K562 (cell line): ENCODE measurements around the gene CENPA. TPM values are rescaled to one million over a fixed set of nuclear protein-coding genes. Genes with fewer than 3 reads are reported as not detected.

Source experiments
- BRCA1 ChIP-seq, 2 experiments: fragments of 450-650 bp in 1 of 2; sonication (generic) in 1 of 2; formaldehyde crosslinking in 1 of 2; IDR thresholded peaks; 2 replicates each; pipeline versions ENCODE4 v1.5.0 to v1.6.1; 2017 to 2020; ENCODE audit warnings: mild to moderate bottlenecking in 1 of 2, missing genetic modification reagents in 1 of 2
- C11orf30 ChIP-seq: fragments of 450-650 bp; IDR thresholded peaks from 2 replicates; pipeline ENCODE4 v1.6.1; 2016; ENCODE audit warnings: low read depth, mild to moderate bottlenecking
- CBX3 ChIP-seq, 2 experiments: IDR thresholded peaks; 1 replicate in 1 of 2; 2 replicates in 1 of 2; pipeline ENCODE4 v1.6.1; 2012; ENCODE audit warnings: inconsistent platforms in 2 of 2, low read length in 2 of 2, borderline replicate concordance in 1 of 2, control low read depth in 1 of 2
- HDAC3 ChIP-seq: fragments of 450-650 bp; IDR thresholded peaks from 2 replicates; pipeline ENCODE4 v1.6.1; 2018; ENCODE audit warnings: borderline replicate concordance, mild to moderate bottlenecking, moderate library complexity; ENCODE audit not compliant: partially characterized antibody
- HSF4 ChIP-seq: fragments of 250-450 bp; sonication (Bioruptor Pico); IDR thresholded peaks from 2 replicates; pipeline ENCODE4 v2.1.2; 2022; ENCODE audit warnings: mild to moderate bottlenecking, moderate library complexity, borderline replicate concordance
- NELFE ChIP-seq: IDR thresholded peaks from 2 replicates; pipeline ENCODE4 v1.6.1; 2011; ENCODE audit warnings: mild to moderate bottlenecking; ENCODE audit not compliant: insufficient read depth, insufficient read length
- NUFIP1 ChIP-seq: fragments of 450-650 bp; IDR thresholded peaks from 2 replicates; pipeline ENCODE4 v1.6.1; 2018; ENCODE audit not compliant: partially characterized antibody
- POU5F1 ChIP-seq: fragments of 150-350 bp; IDR thresholded peaks from 2 replicates; pipeline ENCODE4 v1.6.1; 2014; ENCODE audit warnings: borderline replicate concordance, low read length, low read depth, mild to moderate bottlenecking; ENCODE audit not compliant: partially characterized antibody
- RAD21 ChIP-seq, 2 experiments: fragments of 250-450 bp in 1 of 2; fragments of 450-650 bp in 1 of 2; sonication (Bioruptor Pico) in 1 of 2; formaldehyde crosslinking in 1 of 2; IDR thresholded peaks in 1 of 2; conservative IDR thresholded peaks in 1 of 2; 2 replicates each; pipeline versions ENCODE4 v1.4.0 to v1.8.0; 2020 to 2022; ENCODE audit warnings: mild to moderate bottlenecking in 2 of 2, moderate library complexity in 1 of 2
- RBM34 ChIP-seq: fragments of 200-400 bp; formaldehyde crosslinking; IDR thresholded peaks from 2 replicates; pipeline ENCODE4 v1.6.1; 2018; ENCODE audit warnings: low read length, borderline replicate concordance; ENCODE audit not compliant: insufficient read depth
- RUNX1 ChIP-seq: sonication (generic); IDR thresholded peaks from 2 replicates; pipeline ENCODE4 v1.6.1; 2016; ENCODE audit warnings: antibody characterized with exemption, low read depth
- ZC3H11A ChIP-seq: IDR thresholded peaks from 2 replicates; pipeline ENCODE4 v1.6.1; 2012; ENCODE audit warnings: low read depth, low read length, improper control_type of control experiment
- ZNF274 ChIP-seq: IDR thresholded peaks from 2 replicates; pipeline ENCODE4 v1.6.1; 2011; ENCODE audit warnings: low read depth, mild to moderate bottlenecking, low read length, moderate library complexity, borderline replicate concordance
- ZNF57 ChIP-seq: fragments of 450-650 bp; formaldehyde crosslinking; IDR thresholded peaks from 2 replicates; pipeline ENCODE4 v1.4.0; 2020; ENCODE audit warnings: mild to moderate bottlenecking, moderate library complexity
- ZNF766 ChIP-seq: fragments of 200-800 bp; sonication (Bioruptor generic); conservative IDR thresholded peaks from 2 replicates; pipeline ENCODE4 v1.6.1; 2016; ENCODE audit warnings: missing genetic modification characterization, missing compliant biosample characterization
- polyA plus RNA-seq, 8 experiments: library from polyadenylated mRNA; depleted of rRNA in 4 of 8; stranded (reverse) in 5 of 8; unstranded in 3 of 8; fragments of >200 nt; fragmentation: Nextera tagmentation in 2 of 8; fragmentation: Illumina TruSeq in 1 of 8; extraction: Ambion mirVana in 2 of 8; extraction: Trizol in 1 of 8; gene quantifications; 2 replicates each; pipeline versions ENCODE4 v1.2.1 to v1.2.3, GENCODE V29; 2011 to 2014; ENCODE audit warnings: inconsistent platforms in 1 of 8, missing spikeins in 1 of 8
- total RNA-seq, 7 experiments: library from RNA; depleted of rRNA in 6 of 7; stranded (reverse); fragments of >200 nt in 6 of 7; fragmentation: Illumina TruSeq in 2 of 7; extraction: Trizol in 2 of 7; gene quantifications; 2 replicates each; pipeline versions ENCODE4 v1.2.1 to v1.2.3, GENCODE V29; 2011 to 2021; ENCODE audit warnings: low replicate concordance in 1 of 7
- TF ChIP-seq, protein P1 (sequence below): sonication (generic); formaldehyde crosslinking; IDR thresholded peaks from 2 replicates; pipeline ENCODE4 v1.8.0; 2022; ENCODE audit warnings: missing genetic modification reagents, mild to moderate bottlenecking, moderate library complexity, borderline replicate concordance
- TF ChIP-seq, protein P2 (sequence below): sonication (generic); formaldehyde crosslinking; IDR thresholded peaks from 2 replicates; pipeline ENCODE4 v1.4.0; 2020; ENCODE audit warnings: mild to moderate bottlenecking, missing genetic modification reagents
- TF ChIP-seq, protein P3 (sequence below): IDR thresholded peaks from 3 replicates; pipeline ENCODE4 v1.6.1; 2011; ENCODE audit warnings: borderline replicate concordance, mild to moderate bottlenecking; ENCODE audit not compliant: insufficient read length, insufficient read depth
- TF ChIP-seq, protein P4 (sequence below): sonication (generic); formaldehyde crosslinking; IDR thresholded peaks from 2 replicates; pipeline ENCODE4 v1.9.0; 2022; ENCODE audit warnings: mild to moderate bottlenecking, missing genetic modification reagents
- TF ChIP-seq, protein P5 (sequence below): fragments of 450-650 bp; IDR thresholded peaks from 2 replicates; pipeline ENCODE4 v1.6.1; 2018; ENCODE audit warnings: mild to moderate bottlenecking, low read depth; ENCODE audit not compliant: partially characterized antibody

The CENPA gene
- total and polyA plus RNA-seq, 9 of the 15 experiments (the other 6 are each of a cell fraction or from before 2014, with no cell fraction given), result 11.3 to 61.7 (median 44.7) TPM

DNA sequence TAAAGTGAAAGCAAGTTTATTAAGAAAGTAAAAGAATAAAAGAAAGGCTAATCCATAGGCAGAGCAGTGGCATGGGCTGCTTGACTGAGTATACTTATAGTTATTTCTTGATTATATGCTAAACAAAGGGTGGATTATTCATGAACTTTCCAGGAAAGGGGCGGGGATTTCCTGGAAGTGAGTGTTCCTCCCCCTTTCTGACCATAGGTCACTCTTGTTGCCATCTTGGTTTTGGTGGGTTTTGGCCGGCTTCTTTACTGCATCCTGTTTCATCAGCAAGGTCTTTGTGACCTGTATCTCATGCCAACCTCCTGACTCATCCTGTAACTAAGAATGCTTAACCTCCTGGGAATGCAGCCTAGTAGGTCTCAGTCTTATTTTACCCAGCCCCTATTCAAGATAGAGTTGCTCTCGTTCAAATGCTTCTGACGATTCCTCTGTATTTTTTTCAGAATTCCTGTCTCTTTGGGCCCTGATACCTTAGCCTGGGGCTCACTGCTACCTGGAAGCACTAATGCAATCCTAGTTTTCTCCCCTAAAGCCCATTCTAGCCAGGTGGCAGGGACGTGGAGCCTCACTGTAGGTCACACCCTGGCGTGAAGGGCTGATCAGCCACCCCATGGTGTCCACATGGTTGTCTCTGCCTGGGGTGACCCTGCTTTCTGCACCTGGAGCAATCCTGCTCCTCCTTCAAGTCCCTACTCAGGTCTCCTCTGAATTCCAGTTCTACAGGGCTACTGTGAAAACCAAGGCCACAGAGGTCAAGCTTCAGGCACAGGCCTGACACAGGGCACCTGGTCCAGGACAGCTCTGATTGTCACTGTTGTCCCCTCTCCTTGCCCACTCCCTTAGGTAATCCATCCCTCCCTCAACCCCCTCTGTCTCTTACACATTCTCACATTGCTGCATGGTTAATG is 27.7 kb upstream of the CENPA start (continued):
- TF ChIP-seq, protein P1, sequence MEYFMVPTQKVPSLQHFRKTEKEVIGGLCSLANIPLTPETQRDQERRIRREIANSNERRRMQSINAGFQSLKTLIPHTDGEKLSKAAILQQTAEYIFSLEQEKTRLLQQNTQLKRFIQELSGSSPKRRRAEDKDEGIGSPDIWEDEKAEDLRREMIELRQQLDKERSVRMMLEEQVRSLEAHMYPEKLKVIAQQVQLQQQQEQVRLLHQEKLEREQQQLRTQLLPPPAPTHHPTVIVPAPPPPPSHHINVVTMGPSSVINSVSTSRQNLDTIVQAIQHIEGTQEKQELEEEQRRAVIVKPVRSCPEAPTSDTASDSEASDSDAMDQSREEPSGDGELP, result no peak
- TF ChIP-seq NUFIP1 (no peak), RAD21 (CRISPR knock-in tag; conservative IDR thresholded peaks at IDR 0.05 in 1 of 2, IDR thresholded peaks at IDR 0.05 in 1 of 2) (no peak), ZC3H11A (no peak), RUNX1 (no peak), CBX3 (IDR thresholded peaks at IDR 0.05; ENCODE audit: borderline replicate concordance in 1 of 2, low read length in 2 of 2) (no peak), ZNF274 (no peak), HDAC3 (peak; percentile 61), ZNF57 (0 out of 2 replicates have a peak, but pooled peaks have one; percentile 40), C11orf30 (peak; percentile 69; the same call in 1 of the 2 replicates), ZNF766 (peak; percentile 87), HSF4 (CRISPR knock-in tag) (no peak), POU5F1 (no peak), RBM34 (no peak), BRCA1 (IDR thresholded peaks at IDR 0.05) (no peak), BRCA1 (CRISPR knock-in tag; IDR thresholded peaks at IDR 0.05) (no peak), NELFE (no peak)
- TF ChIP-seq, protein P2, sequence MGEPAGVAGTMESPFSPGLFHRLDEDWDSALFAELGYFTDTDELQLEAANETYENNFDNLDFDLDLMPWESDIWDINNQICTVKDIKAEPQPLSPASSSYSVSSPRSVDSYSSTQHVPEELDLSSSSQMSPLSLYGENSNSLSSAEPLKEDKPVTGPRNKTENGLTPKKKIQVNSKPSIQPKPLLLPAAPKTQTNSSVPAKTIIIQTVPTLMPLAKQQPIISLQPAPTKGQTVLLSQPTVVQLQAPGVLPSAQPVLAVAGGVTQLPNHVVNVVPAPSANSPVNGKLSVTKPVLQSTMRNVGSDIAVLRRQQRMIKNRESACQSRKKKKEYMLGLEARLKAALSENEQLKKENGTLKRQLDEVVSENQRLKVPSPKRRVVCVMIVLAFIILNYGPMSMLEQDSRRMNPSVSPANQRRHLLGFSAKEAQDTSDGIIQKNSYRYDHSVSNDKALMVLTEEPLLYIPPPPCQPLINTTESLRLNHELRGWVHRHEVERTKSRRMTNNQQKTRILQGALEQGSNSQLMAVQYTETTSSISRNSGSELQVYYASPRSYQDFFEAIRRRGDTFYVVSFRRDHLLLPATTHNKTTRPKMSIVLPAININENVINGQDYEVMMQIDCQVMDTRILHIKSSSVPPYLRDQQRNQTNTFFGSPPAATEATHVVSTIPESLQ, result no peak
- TF ChIP-seq, protein P3, sequence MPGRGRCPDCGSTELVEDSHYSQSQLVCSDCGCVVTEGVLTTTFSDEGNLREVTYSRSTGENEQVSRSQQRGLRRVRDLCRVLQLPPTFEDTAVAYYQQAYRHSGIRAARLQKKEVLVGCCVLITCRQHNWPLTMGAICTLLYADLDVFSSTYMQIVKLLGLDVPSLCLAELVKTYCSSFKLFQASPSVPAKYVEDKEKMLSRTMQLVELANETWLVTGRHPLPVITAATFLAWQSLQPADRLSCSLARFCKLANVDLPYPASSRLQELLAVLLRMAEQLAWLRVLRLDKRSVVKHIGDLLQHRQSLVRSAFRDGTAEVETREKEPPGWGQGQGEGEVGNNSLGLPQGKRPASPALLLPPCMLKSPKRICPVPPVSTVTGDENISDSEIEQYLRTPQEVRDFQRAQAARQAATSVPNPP, result no peak
- TF ChIP-seq, protein P4, sequence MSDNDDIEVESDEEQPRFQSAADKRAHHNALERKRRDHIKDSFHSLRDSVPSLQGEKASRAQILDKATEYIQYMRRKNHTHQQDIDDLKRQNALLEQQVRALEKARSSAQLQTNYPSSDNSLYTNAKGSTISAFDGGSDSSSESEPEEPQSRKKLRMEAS (CRISPR knock-in tag), result no peak; the same call in 1 of the 2 replicates
- TF ChIP-seq, protein P5, sequence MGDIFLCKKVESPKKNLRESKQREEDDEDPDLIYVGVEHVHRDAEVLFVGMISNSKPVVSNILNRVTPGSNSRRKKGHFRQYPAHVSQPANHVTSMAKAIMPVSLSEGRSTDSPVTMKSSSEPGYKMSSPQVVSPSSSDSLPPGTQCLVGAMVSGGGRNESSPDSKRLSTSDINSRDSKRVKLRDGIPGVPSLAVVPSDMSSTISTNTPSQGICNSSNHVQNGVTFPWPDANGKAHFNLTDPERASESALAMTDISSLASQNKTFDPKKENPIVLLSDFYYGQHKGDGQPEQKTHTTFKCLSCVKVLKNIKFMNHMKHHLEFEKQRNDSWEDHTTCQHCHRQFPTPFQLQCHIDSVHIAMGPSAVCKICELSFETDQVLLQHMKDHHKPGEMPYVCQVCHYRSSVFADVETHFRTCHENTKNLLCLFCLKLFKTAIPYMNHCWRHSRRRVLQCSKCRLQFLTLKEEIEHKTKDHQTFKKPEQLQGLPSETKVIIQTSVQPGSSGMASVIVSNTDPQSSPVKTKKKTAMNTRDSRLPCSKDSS, result no peak
